Endothelial cell (in vitro differentiated cells): ENCODE measurements around the gene POTEJ. TPM values are rescaled to one million over a fixed set of nuclear protein-coding genes. Genes with fewer than 3 reads are reported as not detected.
"Not testable (repeated sequence)": the region's sequence is repeated elsewhere in the genome, so short reads cannot be mapped to it uniquely, and the experiment has no call there.

Experiments used
- DNase-seq: peaks from one replicate; pipeline ENCODE4 v3.0.0; 2021; ENCODE audit warnings: low spot score
- H3K27ac Mint-ChIP-seq: one replicate; pipeline ENCODE4 v1.8.0; 2021; ENCODE audit warnings: mixed read lengths, inconsistent platforms; ENCODE audit not compliant: unreplicated experiment
- H3K27me3 Mint-ChIP-seq: one replicate; pipeline ENCODE4 v1.8.0; 2021; ENCODE audit warnings: mild to moderate bottlenecking, moderate library complexity, mixed read lengths, inconsistent platforms; ENCODE audit not compliant: unreplicated experiment
- H3K36me3 Mint-ChIP-seq: one replicate; pipeline ENCODE4 v1.8.0; 2021; ENCODE audit warnings: mild to moderate bottlenecking, low read depth, mixed read lengths, inconsistent platforms; ENCODE audit not compliant: unreplicated experiment
- H3K4me1 Mint-ChIP-seq: one replicate; pipeline ENCODE4 v1.8.0; 2021; ENCODE audit warnings: mild to moderate bottlenecking, mixed read lengths, inconsistent platforms; ENCODE audit not compliant: unreplicated experiment
- H3K4me3 Mint-ChIP-seq: one replicate; pipeline ENCODE4 v1.8.0; 2021; ENCODE audit warnings: mild to moderate bottlenecking, mixed read lengths, inconsistent platforms; ENCODE audit not compliant: unreplicated experiment
- H3K9me3 Mint-ChIP-seq: one replicate; pipeline ENCODE4 v1.8.0; 2021; ENCODE audit warnings: mixed read lengths, inconsistent platforms; ENCODE audit not compliant: unreplicated experiment
- total RNA-seq: library from RNA; stranded (reverse); fragmentation: NEBNext Ultra II Directional; extraction: Animal tissue kit (Norgen Biotek cat#: 25700); gene quantifications from one replicate; pipeline ENCODE4 v1.2.1, GENCODE V29; 2021; ENCODE audit not compliant: unreplicated experiment

Gene POTEJ
- total RNA-seq, 1 donor from 2014 or later, result not detected

GRCh38 chr2:130590170-130590841, 20.9 kb upstream of the POTEJ start:
- not testable (repeated sequence) for H3K4me3 Mint-ChIP-seq, H3K27ac Mint-ChIP-seq, H3K4me1 Mint-ChIP-seq, DNase-seq, H3K27me3 Mint-ChIP-seq, H3K36me3 Mint-ChIP-seq, H3K9me3 Mint-ChIP-seq

- H3K27ac Mint-ChIP-seq, H3K36me3 Mint-ChIP-seq, H3K27me3 Mint-ChIP-seq, H3K9me3 Mint-ChIP-seq, H3K4me1 Mint-ChIP-seq, H3K4me3 Mint-ChIP-seq: not testable (repeated sequence)
- peak; percentile 2 for DNase-seq
These were observed 20.3 kb upstream of the POTEJ start for GRCh38 chr2:130590842-130591359.

- H3K27me3 Mint-ChIP-seq, H3K27ac Mint-ChIP-seq, H3K36me3 Mint-ChIP-seq, H3K4me3 Mint-ChIP-seq, H3K9me3 Mint-ChIP-seq, H3K4me1 Mint-ChIP-seq: not testable (repeated sequence)
- DNase-seq, result peak; percentile 2
These were observed 18.3 kb upstream of the POTEJ start for GRCh38 chr2:130592791-130593414.

- H3K4me3 Mint-ChIP-seq, H3K27me3 Mint-ChIP-seq, H3K27ac Mint-ChIP-seq, H3K4me1 Mint-ChIP-seq, H3K9me3 Mint-ChIP-seq, H3K36me3 Mint-ChIP-seq: not testable (repeated sequence)
- DNase-seq, result peak; percentile 2
These were observed 17.2 kb upstream of the POTEJ start for GRCh38 chr2:130594011-130594410.

- not testable (repeated sequence) for H3K4me3 Mint-ChIP-seq, H3K9me3 Mint-ChIP-seq, H3K36me3 Mint-ChIP-seq, H3K4me1 Mint-ChIP-seq, H3K27ac Mint-ChIP-seq, H3K27me3 Mint-ChIP-seq
- peak; percentile 1 for DNase-seq
These were observed 14.5 kb upstream of the POTEJ start for GRCh38 chr2:130596757-130597156.

GRCh38 chr2:130597994-130598393, 13.2 kb upstream of the POTEJ start:
- not testable (repeated sequence) for H3K4me1 Mint-ChIP-seq, H3K9me3 Mint-ChIP-seq, DNase-seq, H3K27ac Mint-ChIP-seq, H3K27me3 Mint-ChIP-seq, H3K36me3 Mint-ChIP-seq, H3K4me3 Mint-ChIP-seq

GRCh38 chr2:130598463-130598862, 12.8 kb upstream of the POTEJ start:
- H3K36me3 Mint-ChIP-seq, H3K4me3 Mint-ChIP-seq, H3K27ac Mint-ChIP-seq, H3K27me3 Mint-ChIP-seq, H3K9me3 Mint-ChIP-seq, H3K4me1 Mint-ChIP-seq: not testable (repeated sequence)
- peak; percentile 1 for DNase-seq

GRCh38 chr2:130599393-130599792, 11.8 kb upstream of the POTEJ start, which contains the start of gene CFC1:
TSS of gene CFC1 (minus strand) at chr2:130599575. CDS start at chr2:130599287, 288 bp downstream.
- H3K36me3 Mint-ChIP-seq, H3K27me3 Mint-ChIP-seq, H3K4me1 Mint-ChIP-seq, H3K9me3 Mint-ChIP-seq, H3K27ac Mint-ChIP-seq, H3K4me3 Mint-ChIP-seq, DNase-seq: not testable (repeated sequence)

- not testable (repeated sequence) for H3K4me1 Mint-ChIP-seq, H3K36me3 Mint-ChIP-seq, H3K9me3 Mint-ChIP-seq, H3K27ac Mint-ChIP-seq, H3K27me3 Mint-ChIP-seq, H3K4me3 Mint-ChIP-seq, DNase-seq
These were observed 11.3 kb upstream of the POTEJ start for GRCh38 chr2:130599926-130600325.

GRCh38 chr2:130601648-130602302, 9.5 kb upstream of the POTEJ start:
- H3K27me3 Mint-ChIP-seq, result not testable (repeated sequence)

GRCh38 chr2:130608276-130609001, 2.8 kb upstream of the POTEJ start:
- not testable (repeated sequence) for H3K27ac Mint-ChIP-seq, H3K9me3 Mint-ChIP-seq, H3K4me1 Mint-ChIP-seq, H3K27me3 Mint-ChIP-seq, H3K4me3 Mint-ChIP-seq, DNase-seq, H3K36me3 Mint-ChIP-seq

More at GRCh38 chr2:130601648-130602302, 9.5 kb upstream of the POTEJ start:
- not testable (repeated sequence) for DNase-seq, H3K9me3 Mint-ChIP-seq, H3K4me1 Mint-ChIP-seq, H3K36me3 Mint-ChIP-seq, H3K4me3 Mint-ChIP-seq, H3K27ac Mint-ChIP-seq
